Mucosa of descending colon (tissue), 3 donors: ENCODE measurements around the gene PRMT2. TPM values are rescaled to one million over a fixed set of nuclear protein-coding genes. Genes with fewer than 3 reads are reported as not detected.
A peak's percentile ranks its signal among the peaks of the same experiment; 100 is the strongest.

Experiments
- ATAC-seq: fragments of 200-7000 bp; cut with Tn5 transposase; one replicate; pipeline ENCODE4 v1.9.1; 2020; ENCODE audit warnings: mild to moderate bottlenecking, moderate library complexity
- DNase-seq, 3 donors: peaks; one replicate each; pipeline ENCODE4 v3.0.0-alpha.2; 2020
- H3K36me3 ChIP-seq: fragments of 200-600 bp; one replicate; pipeline ENCODE4 v1.8.0; 2021; ENCODE audit warnings: low read depth, mild to moderate bottlenecking
- H3K4me1 ChIP-seq: fragments of 200-600 bp; one replicate; pipeline ENCODE4 v1.8.0; 2021; ENCODE audit warnings: low read depth, mild to moderate bottlenecking
- H3K4me3 ChIP-seq: fragments of 200-600 bp; one replicate; pipeline ENCODE4 v1.8.0; 2021; ENCODE audit warnings: mild to moderate bottlenecking
- H3K9me3 ChIP-seq: fragments of 200-600 bp; one replicate; pipeline ENCODE4 v1.8.0; 2021; ENCODE audit warnings: mild to moderate bottlenecking
- intact Hi-C, 2 donors: fragments of 100-400 bp; cut with DNase I in 1 of 2; cut with micrococcal nuclease in 1 of 2; formaldehyde crosslinking; loops; one replicate each; pipeline versions ENCODE4 v1.11.0 to v1.11.1; 2022; cut with DNase I, micrococcal nuclease
- total RNA-seq, 3 donors: library from RNA; stranded (reverse); fragmentation: NEBNext Ultra II Directional in 2 of 3; extraction: Animal tissue kit (Norgen Biotek cat#: 25700) in 2 of 3; gene quantifications; one replicate each; pipeline versions ENCODE4 v1.2.1 to v1.2.4, GENCODE V29; 2021 to 2023
- TF ChIP-seq, protein P1 (sequence below): fragments of 200-600 bp; IDR thresholded peaks from one replicate; pipeline ENCODE4 v1.8.0; 2022; ENCODE audit warnings: antibody characterized with exemption, mild to moderate bottlenecking
- donor health status: DM: no; HTN: no; CAD: no; lungs with moderate emphysema.
- donor health status: DM: no; HTN: no; CAD: no.
- donor health status: DM: no; HTN: yes; CAD: no.

The PRMT2 gene
- total RNA-seq, 3 donors from 2014 or later: 62.7 to 122 (median 71.1) TPM

DNA sequence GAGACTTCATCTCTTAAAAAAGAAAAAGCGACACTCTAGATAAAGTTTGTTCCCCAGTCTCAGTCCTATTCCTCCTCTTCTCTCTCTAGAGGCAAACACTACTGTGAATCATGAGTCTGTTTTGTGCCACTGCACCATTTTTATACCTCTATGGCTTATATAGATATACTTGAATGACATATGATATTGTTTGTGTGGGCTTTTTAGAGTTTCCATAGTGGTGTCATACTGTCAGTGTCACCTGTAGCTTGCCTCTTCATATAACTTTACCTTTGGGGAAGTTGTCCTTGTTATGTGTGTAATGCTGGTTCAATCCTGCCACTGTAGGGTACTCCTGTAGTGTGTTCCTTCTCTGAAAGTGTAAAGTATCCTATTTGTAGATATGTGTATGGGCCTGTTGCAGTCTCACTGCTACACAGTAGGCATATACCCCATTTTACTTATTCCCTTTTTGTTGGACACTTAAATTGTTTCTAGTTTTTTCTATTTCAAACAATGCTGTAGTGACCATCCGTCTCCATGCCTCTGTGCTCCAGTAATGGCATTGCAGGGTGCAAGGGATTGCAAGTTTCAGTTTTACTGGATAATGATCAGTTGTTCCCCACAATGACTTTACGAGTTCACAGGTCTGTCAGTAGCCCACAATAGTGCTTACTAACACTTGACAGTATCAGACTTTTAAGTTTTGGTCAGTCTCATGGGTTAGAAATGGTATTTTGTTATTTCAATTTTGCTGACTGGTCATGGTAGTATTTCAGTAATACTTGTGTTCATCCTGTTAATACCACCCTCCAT, 2.7 kb downstream of the PRMT2 start:
- no peaks in the 10 kb centered on the region for H3K9me3 ChIP-seq
- ATAC-seq (no peak), DNase-seq (no peak)
- H3K4me3 ChIP-seq: no peak overlapping the region
- intact Hi-C loops: no loop called here
- H3K36me3 ChIP-seq: no peaks in the 10 kb centered on the region
- H3K4me1 ChIP-seq: peaks cover 8% of the 10 kb centered on the region
- TF ChIP-seq, protein P1, sequence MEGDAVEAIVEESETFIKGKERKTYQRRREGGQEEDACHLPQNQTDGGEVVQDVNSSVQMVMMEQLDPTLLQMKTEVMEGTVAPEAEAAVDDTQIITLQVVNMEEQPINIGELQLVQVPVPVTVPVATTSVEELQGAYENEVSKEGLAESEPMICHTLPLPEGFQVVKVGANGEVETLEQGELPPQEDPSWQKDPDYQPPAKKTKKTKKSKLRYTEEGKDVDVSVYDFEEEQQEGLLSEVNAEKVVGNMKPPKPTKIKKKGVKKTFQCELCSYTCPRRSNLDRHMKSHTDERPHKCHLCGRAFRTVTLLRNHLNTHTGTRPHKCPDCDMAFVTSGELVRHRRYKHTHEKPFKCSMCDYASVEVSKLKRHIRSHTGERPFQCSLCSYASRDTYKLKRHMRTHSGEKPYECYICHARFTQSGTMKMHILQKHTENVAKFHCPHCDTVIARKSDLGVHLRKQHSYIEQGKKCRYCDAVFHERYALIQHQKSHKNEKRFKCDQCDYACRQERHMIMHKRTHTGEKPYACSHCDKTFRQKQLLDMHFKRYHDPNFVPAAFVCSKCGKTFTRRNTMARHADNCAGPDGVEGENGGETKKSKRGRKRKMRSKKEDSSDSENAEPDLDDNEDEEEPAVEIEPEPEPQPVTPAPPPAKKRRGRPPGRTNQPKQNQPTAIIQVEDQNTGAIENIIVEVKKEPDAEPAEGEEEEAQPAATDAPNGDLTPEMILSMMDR: no peak

DNA sequence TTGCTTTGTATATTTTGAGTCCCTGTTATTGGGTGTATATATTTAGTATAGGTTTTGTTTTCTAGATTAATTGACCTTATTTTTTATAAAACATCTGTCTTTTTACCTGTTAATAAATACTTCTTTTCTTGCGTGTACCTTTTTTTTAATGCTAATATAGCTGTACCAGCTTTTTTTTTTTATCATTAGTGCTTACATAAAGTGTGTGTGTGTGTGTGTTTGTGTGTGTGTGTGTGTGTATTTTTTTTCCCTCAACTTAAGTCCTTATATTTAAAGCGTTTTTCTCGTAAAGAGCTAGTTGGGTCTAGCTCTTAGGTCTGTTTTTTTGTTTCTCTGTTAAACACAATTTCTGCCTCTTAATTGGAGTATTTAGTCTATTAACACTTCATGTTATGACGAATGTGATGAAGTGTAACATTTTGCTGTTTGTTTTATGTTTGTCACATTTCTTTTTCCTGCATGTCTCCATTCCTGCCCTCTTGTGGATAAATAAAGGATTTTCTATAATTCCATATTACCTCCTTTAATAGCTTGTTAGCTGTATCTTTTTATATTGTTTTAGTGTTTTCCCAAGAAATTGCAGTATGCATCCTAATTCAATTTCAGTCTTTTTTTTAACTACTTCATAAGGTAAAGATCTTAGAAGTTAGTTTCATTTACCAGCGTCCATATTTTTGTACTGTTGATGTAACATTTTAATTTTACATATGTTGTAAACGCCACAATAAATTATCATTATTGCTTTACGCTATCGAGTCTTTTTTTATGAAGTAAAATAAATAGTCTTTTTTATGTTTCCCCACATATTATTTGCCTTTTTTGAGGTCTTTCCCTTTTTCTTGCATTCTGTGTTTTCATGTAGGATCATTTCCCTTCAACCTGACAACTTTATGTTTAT, 4.3 kb downstream of the PRMT2 start:
- TF ChIP-seq, protein P1: no peak
- ATAC-seq: no peak
- DNase-seq: no peak
- no peak overlapping the region for H3K4me3 ChIP-seq
- H3K9me3 ChIP-seq: no peaks in the 10 kb centered on the region
- H3K4me1 ChIP-seq: peaks cover 8% of the 10 kb centered on the region
- intact Hi-C loops: no loop called here
- no peaks in the 10 kb centered on the region for H3K36me3 ChIP-seq

DNA sequence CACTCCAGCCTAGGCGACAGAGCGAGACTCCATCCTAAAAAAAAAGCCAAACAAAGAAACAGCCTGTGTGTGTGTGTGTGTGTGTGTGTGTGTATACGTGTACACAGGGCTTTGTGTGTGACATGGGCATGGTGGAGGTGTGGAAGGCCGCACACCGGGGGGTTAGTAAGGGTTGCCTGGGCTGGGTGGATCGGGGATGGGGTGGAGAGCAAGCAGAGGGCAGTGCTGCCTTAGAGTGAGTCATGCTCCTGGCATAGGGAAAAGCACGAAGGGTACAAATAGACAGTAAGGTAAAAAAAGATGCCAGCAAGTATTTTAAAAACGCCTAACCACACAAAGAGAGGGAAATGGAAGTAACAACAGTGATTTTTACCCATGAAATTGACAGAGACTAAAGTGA, 6.2 kb downstream of the PRMT2 start:
- intact Hi-C loops: no loop called here
- Histone ChIP-seq H3K9me3 (no peaks in the 10 kb centered on the region), H3K36me3 (peaks cover 6% of the 10 kb centered on the region)

DNA sequence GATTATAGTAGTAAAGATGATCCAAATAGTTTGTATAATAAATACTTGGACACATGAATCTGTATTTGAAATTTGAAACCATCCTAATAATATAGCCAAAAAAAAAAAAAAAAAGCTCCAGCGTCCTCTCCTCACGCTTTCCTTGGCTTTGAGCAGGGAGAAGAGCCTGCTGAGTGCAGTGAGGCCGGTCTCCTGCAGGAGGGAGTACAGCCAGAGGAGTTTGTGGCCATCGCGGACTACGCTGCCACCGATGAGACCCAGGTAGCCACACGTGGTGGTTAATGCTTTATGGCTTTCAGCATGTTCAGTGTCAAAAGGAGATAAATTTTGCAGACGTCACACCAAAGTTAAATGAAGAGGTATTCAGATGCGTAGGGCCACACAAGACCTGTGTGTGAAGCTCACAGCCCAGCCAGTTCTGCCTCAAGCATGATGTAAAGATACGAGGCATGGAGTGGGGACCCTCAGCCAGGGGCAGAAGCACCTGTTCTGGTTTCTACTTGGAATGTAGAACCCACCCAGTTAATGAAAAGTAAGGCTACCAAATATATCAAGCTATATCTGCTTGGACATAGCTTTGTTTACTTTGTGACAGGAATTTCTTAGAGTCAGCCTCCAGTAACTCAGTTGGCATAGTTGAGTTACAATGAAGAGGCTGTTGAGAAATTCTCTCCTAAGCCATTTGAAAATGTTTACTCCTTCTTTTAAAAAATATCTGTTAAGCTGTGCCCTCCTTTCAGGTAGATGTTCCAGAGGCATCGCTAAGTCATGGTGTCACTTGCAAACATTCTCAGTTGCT, 8.1 kb downstream of the PRMT2 start:
- DNase-seq (no peak), ATAC-seq (no peak)
- H3K4me1 ChIP-seq: no peaks in the 10 kb centered on the region
- peaks cover 6% of the 10 kb centered on the region for H3K36me3 ChIP-seq
- TF ChIP-seq, protein P1: no peak
- intact Hi-C loops: no loop called here
- no peaks in the 10 kb centered on the region for H3K9me3 ChIP-seq
- H3K4me3 ChIP-seq: no peak overlapping the region

More for the DNA sequence above, 6.2 kb downstream of the PRMT2 start:
- ATAC-seq (peak; percentile 11), DNase-seq (no peak)
- Histone ChIP-seq H3K4me3 (no peak overlapping the region), H3K4me1 (peaks cover 3% of the 10 kb centered on the region)
- TF ChIP-seq, protein P1: no peak

DNA sequence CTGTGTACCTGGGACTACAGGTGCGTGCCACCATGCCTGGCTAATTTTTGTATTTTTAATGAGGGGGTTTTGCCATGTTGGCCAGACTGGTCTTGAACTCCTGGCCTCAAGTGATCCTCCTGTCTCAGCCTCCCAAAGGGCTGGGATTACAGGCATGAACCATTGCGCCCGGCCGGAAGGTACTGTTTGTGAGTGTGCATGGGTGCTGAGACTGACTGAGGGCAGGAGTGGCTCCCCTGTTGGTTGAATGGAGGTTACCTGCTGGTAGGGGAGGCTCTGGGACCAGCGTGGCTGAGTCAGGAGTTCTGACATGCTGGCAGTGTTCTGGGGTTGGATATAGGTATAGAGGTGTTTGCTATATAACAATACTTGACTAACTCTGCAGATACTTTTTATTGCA, 10.4 kb downstream of the PRMT2 start:
- no peak for DNase-seq
- Histone ChIP-seq H3K36me3 (peaks cover 6% of the 10 kb centered on the region), H3K4me3 (no peak overlapping the region), H3K9me3 (no peaks in the 10 kb centered on the region), H3K4me1 (no peaks in the 10 kb centered on the region)
- no peak for ATAC-seq
- TF ChIP-seq, protein P1: no peak
- intact Hi-C loops: no loop called here
